K562 (cell line): Measurements from ENCODE around the gene AMBRA1. TPM values are rescaled to one million over a fixed set of nuclear protein-coding genes. Genes with fewer than 3 reads are reported as not detected.

Experiments
- BCLAF1 ChIP-seq, 2 experiments: fragments of 450-650 bp in 1 of 2; IDR thresholded peaks; 2 replicates each; pipeline ENCODE4 v1.6.1; 2011 to 2017; ENCODE audit warnings: low read depth in 2 of 2, antibody characterized with exemption in 1 of 2, borderline replicate concordance in 1 of 2, low read length in 1 of 2, mild to moderate bottlenecking in 1 of 2, mixed read lengths in 1 of 2; ENCODE audit not compliant: control insufficient read depth in 1 of 2
- CBX1 ChIP-seq: sonication (generic); IDR thresholded peaks from 2 replicates; pipeline ENCODE4 v1.6.1; 2016; ENCODE audit warnings: antibody characterized with exemption, low read depth, mild to moderate bottlenecking
- CREB1 ChIP-seq, 2 experiments: sonication (generic) in 1 of 2; formaldehyde crosslinking in 1 of 2; IDR thresholded peaks; 2 replicates each; pipeline versions ENCODE4 v1.6.1 to v1.8.0; 2012 to 2022; ENCODE audit warnings: inconsistent platforms in 1 of 2, mild to moderate bottlenecking in 1 of 2, missing genetic modification reagents in 1 of 2, moderate library complexity in 1 of 2
- FOS ChIP-seq: IDR thresholded peaks from 3 replicates; pipeline ENCODE4 v1.6.1; 2011; ENCODE audit not compliant: insufficient read length; ENCODE audit errors: extremely low read depth
- MGA ChIP-seq: fragments of 450-650 bp; IDR thresholded peaks from 2 replicates; pipeline ENCODE4 v1.6.1; 2016; ENCODE audit warnings: mild to moderate bottlenecking, moderate library complexity
- NBN ChIP-seq: fragments of 450-650 bp; IDR thresholded peaks from 2 replicates; pipeline ENCODE4 v1.6.1; 2016; ENCODE audit warnings: low read depth, mild to moderate bottlenecking
- ZBTB26 ChIP-seq: fragments of 450-650 bp; formaldehyde crosslinking; IDR thresholded peaks from 2 replicates; pipeline ENCODE4 v1.4.0; 2022; ENCODE audit warnings: missing genetic modification characterization
- ZNF174 ChIP-seq: fragments of 250-450 bp; sonication (Bioruptor Pico); IDR thresholded peaks from 2 replicates; pipeline ENCODE4 v1.4.0; 2020; ENCODE audit warnings: mild to moderate bottlenecking
- ZNF79 ChIP-seq: fragments of 250-450 bp; sonication (Bioruptor Pico); IDR thresholded peaks from 2 replicates; pipeline ENCODE4 v1.4.0; 2020; ENCODE audit warnings: low read depth, mild to moderate bottlenecking, moderate library complexity
- polyA plus RNA-seq, 8 experiments: library from polyadenylated mRNA; depleted of rRNA in 4 of 8; stranded (reverse) in 5 of 8; unstranded in 3 of 8; fragments of >200 nt; fragmentation: Nextera tagmentation in 2 of 8; fragmentation: Illumina TruSeq in 1 of 8; extraction: Ambion mirVana in 2 of 8; extraction: Trizol in 1 of 8; gene quantifications; 2 replicates each; pipeline versions ENCODE4 v1.2.1 to v1.2.3, GENCODE V29; 2011 to 2014; ENCODE audit warnings: inconsistent platforms in 1 of 8, missing spikeins in 1 of 8
- total RNA-seq, 7 experiments: library from RNA; depleted of rRNA in 6 of 7; stranded (reverse); fragments of >200 nt in 6 of 7; fragmentation: Illumina TruSeq in 2 of 7; extraction: Trizol in 2 of 7; gene quantifications; 2 replicates each; pipeline versions ENCODE4 v1.2.1 to v1.2.3, GENCODE V29; 2011 to 2021; ENCODE audit warnings: low replicate concordance in 1 of 7

AMBRA1 gene
- total and polyA plus RNA-seq, 9 of the 15 experiments (the other 6 are each of a cell fraction or from before 2014, with no cell fraction given) = 0.15 to 24.5 (median 13.0) TPM

- TF ChIP-seq ZBTB26 (CRISPR knock-in tag) (no peak), FOS (no peak), BCLAF1 (IDR thresholded peaks at IDR 0.05; ENCODE audit: borderline replicate concordance in 1 of 2, control insufficient read depth in 1 of 2, low read depth in 2 of 2, low read length in 1 of 2) (no peak), NBN (0 out of 2 replicates have a peak, but pooled peaks have one; percentile 42), MGA (no peak), ZNF174 (CRISPR knock-in tag) (no peak), ZNF79 (no peak), CREB1 (IDR thresholded peaks at IDR 0.05) (peak; percentile 80), CREB1 (CRISPR knock-in tag; IDR thresholded peaks at IDR 0.05) (peak; percentile 83), CBX1 (0 out of 2 replicates have a peak, but pooled peaks have one; percentile 19)
Observed at GRCh38 chr11:46617134-46617971, 23.5 kb upstream of the AMBRA1 start, which contains the start of the genes ATG13 and HARBI1 (continued).
